ENCODE measurements around the gene GLOD4.
A peak's percentile ranks its signal among the peaks of the same experiment; 100 is the strongest.

- TF ChIP-seq CTCF (IDR thresholded peaks at IDR 0.05; ENCODE audit: poor library complexity, severe bottlenecking) = no peak
- TF ChIP-seq POLR2AphosphoS5 (IDR thresholded peaks at IDR 0.05) = no peak
- no peak for TF ChIP-seq TAF1 (IDR thresholded peaks at IDR 0.05; ENCODE audit: low read depth)
- peak; percentile 73 for TF ChIP-seq MXI1 (conservative IDR thresholded peaks at IDR 0.05; ENCODE audit: poor library complexity, severe bottlenecking)
- no peak for TF ChIP-seq REST (IDR thresholded peaks at IDR 0.05; ENCODE audit: borderline replicate concordance)
- no peak for TF ChIP-seq EP300 (conservative IDR thresholded peaks at IDR 0.05; ENCODE audit: poor library complexity, severe bottlenecking)
- no peak for TF ChIP-seq SMC3 (conservative IDR thresholded peaks at IDR 0.05; ENCODE audit: poor library complexity)
- TF ChIP-seq EZH2 (IDR thresholded peaks at IDR 0.05; ENCODE audit: borderline replicate concordance, insufficient read depth, low read length, poor library complexity, severe bottlenecking) = no peak
Observed at GRCh38 chr17:732902-733720, 49.0 kb downstream of the GLOD4 start.
